ENCODE results near the gene DPH2. TPM values are rescaled to one million over a fixed set of nuclear protein-coding genes. Genes with fewer than 3 reads are reported as not detected.

The DPH2 gene
- total RNA-seq, 1 donor from 2014 or later, result 51.6 TPM

DNA sequence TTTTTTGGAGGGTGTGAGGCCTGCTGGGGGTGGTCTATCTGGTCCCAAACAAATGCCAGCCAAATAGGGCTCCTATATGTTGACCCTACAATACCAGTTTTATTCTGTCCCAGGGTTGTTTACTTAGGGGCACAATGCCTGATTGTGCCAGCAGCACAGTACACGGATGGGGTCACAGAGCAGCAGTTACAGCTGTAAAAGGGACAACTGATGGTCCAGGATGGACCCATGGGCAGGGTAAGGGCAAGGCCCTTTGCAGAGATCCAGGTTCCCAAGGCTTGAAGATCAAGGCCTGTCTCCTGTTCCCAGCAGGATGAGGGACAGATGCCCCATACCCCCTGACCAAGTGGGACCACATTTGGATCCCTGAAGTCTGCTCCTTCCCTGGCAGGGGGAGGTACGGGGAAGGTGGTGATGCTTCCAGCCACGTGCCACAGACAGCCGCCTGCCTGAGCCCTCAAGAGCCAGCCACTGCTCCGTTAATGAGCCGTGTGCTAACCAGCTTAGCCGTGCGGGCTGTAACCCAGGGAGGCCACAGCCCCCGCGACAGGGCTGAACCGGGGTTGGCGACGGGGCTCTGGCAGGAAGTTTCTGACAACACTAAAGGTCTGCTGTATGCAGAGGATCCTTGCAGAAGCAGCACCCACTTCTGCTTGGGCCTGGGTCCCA lies 43.3 kb downstream of the DPH2 start:
- Mint-ChIP-seq H3K27ac (no peak overlapping the region), H3K4me1 (no peaks in the 10 kb centered on the region), H3K36me3 (ENCODE audit: low read depth) (no peaks in the 10 kb centered on the region), H3K27me3 (peaks cover 6% of the 10 kb centered on the region), H3K4me3 (no peak overlapping the region), H3K9me3 (no peaks in the 10 kb centered on the region)
- intact Hi-C loops (cut with micrococcal nuclease), result no loop called here
- DNase-seq, result no peak
- TF ChIP-seq, protein P1, sequence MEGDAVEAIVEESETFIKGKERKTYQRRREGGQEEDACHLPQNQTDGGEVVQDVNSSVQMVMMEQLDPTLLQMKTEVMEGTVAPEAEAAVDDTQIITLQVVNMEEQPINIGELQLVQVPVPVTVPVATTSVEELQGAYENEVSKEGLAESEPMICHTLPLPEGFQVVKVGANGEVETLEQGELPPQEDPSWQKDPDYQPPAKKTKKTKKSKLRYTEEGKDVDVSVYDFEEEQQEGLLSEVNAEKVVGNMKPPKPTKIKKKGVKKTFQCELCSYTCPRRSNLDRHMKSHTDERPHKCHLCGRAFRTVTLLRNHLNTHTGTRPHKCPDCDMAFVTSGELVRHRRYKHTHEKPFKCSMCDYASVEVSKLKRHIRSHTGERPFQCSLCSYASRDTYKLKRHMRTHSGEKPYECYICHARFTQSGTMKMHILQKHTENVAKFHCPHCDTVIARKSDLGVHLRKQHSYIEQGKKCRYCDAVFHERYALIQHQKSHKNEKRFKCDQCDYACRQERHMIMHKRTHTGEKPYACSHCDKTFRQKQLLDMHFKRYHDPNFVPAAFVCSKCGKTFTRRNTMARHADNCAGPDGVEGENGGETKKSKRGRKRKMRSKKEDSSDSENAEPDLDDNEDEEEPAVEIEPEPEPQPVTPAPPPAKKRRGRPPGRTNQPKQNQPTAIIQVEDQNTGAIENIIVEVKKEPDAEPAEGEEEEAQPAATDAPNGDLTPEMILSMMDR (IDR thresholded peaks at IDR 0.05), result no peak
- CTCF ChIA-PET, result interaction anchor here (1.3 to 3.1 kb wide), 2 partner anchors 8 to 34 kb away, joined by 5 to 10 read pairs; no protein-coding TSS in a partner anchor
- no peak for ATAC-seq (ENCODE audit: low read depth)
- POLR2A ChIA-PET, result no interaction called here

GRCh38 chr1:44013949-44014348 lies 44.1 kb downstream of the DPH2 start:
- no peak overlapping the region for H3K4me3 Mint-ChIP-seq
- no peaks in the 10 kb centered on the region for H3K9me3 Mint-ChIP-seq
- ATAC-seq (ENCODE audit: low read depth), result no peak
- CTCF ChIA-PET, result interaction anchor here (1.3 to 1.5 kb wide), 2 partner anchors 9 to 23 kb away, joined by 5 to 7 read pairs; no protein-coding TSS in a partner anchor
- no peak overlapping the region for H3K27ac Mint-ChIP-seq
- POLR2A ChIA-PET, result no interaction called here
- peaks cover 6% of the 10 kb centered on the region for H3K27me3 Mint-ChIP-seq
- TF ChIP-seq, protein P1 (IDR thresholded peaks at IDR 0.05), result no peak
- no peaks in the 10 kb centered on the region for H3K36me3 Mint-ChIP-seq (ENCODE audit: low read depth)
- no peaks in the 10 kb centered on the region for H3K4me1 Mint-ChIP-seq
- intact Hi-C loops (cut with micrococcal nuclease), result no loop called here
- DNase-seq, result no peak

DNA sequence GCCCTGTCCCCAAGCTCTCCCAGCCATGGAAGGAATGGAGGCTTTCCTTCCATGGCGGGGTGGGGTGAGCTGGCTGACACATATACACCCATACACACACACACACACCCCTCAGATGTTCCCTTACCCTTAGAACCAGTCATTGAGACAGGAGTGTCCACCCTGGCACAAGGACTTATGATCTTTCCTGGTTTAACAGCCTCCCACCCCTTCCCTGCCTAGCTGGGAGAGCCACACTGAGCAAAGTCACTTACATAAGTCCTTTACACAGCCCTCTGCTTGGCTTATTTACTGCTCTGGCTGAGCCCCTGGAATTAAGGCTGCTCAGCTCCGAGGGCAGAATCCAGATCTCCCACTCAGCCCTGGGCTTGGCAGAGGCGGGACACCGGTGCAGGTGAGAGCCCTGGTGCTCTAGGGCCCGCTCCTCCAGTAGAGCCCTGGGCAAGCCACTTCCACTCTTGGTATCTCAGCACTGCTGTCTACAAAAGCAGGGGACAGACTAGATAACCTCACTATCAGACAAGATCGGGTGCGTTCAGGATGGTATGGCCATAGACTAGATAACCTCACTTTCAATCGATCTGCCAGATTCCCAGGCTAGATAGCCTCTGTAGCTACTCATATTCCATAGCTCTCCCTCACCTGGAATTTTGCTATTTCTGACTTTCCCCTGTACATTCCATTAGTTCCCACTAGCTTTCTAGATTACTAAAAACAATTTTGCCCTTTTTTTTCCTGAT lies 44.7 kb downstream of the DPH2 start:
- POLR2A ChIA-PET, result no interaction called here
- ATAC-seq (ENCODE audit: low read depth), result no peak
- no peak overlapping the region for H3K4me3 Mint-ChIP-seq
- CTCF ChIA-PET, result interaction anchor here (1.3 to 1.5 kb wide), 3 partner anchors 9 to 22 kb away, joined by 5 to 7 read pairs (median 7); no protein-coding TSS in a partner anchor
- no peaks in the 10 kb centered on the region for H3K36me3 Mint-ChIP-seq (ENCODE audit: low read depth)
- intact Hi-C loops (cut with micrococcal nuclease), result no loop called here
- H3K9me3 Mint-ChIP-seq, result no peaks in the 10 kb centered on the region
- H3K27ac Mint-ChIP-seq, result no peak overlapping the region
- H3K4me1 Mint-ChIP-seq, result no peaks in the 10 kb centered on the region
- peaks cover 6% of the 10 kb centered on the region for H3K27me3 Mint-ChIP-seq
- TF ChIP-seq, protein P1 (IDR thresholded peaks at IDR 0.05), result no peak
- no peak for DNase-seq

- H3K9me3 Mint-ChIP-seq, result no peaks in the 10 kb centered on the region
- ATAC-seq (ENCODE audit: low read depth), result no peak
- intact Hi-C loops (cut with micrococcal nuclease), result no loop called here
- peaks cover 6% of the 10 kb centered on the region for H3K27me3 Mint-ChIP-seq
- DNase-seq, result no peak
- H3K4me1 Mint-ChIP-seq, result no peaks in the 10 kb centered on the region
- TF ChIP-seq, protein P1 (IDR thresholded peaks at IDR 0.05), result no peak
- no peak overlapping the region for H3K27ac Mint-ChIP-seq
- H3K36me3 Mint-ChIP-seq (ENCODE audit: low read depth), result no peaks in the 10 kb centered on the region
- H3K4me3 Mint-ChIP-seq, result no peak overlapping the region
- ChIA-PET CTCF (interaction anchor here (1.4 to 1.5 kb wide), 2 partner anchors 9 to 21 kb away, joined by 7 read pairs; no protein-coding TSS in a partner anchor), POLR2A (no interaction called here)
These were observed 45.4 kb downstream of the DPH2 start for GRCh38 chr1:44015206-44015605.

Data from activated B cell treated with CpG ODN at 0.5 μM for 24 hours (primary cell).